Left renal cortex interstitium (tissue), 4 donors: Measurements from ENCODE around the gene HTT-AS. TPM values are rescaled to one million over a fixed set of nuclear protein-coding genes. Genes with fewer than 3 reads are reported as not detected.
"Not testable (repeated sequence)": the region's sequence is repeated elsewhere in the genome, so short reads cannot be mapped to it uniquely, and the experiment has no call there.

Experiments
- DNase-seq, 4 donors: peaks; one replicate each; pipeline ENCODE4 v3.0.0-alpha.2; 2013; ENCODE audit warnings: low read depth in 4 of 4, low spot score in 2 of 4, missing footprints in 1 of 4
- polyA plus RNA-seq, 4 donors: library from polyadenylated mRNA; unstranded; fragments of 120-200 nt; gene quantifications; one replicate each; pipeline ENCODE4 v1.2.1, GENCODE V29; 2013; ENCODE audit not compliant: insufficient read length in 4 of 4

Gene HTT-AS
- polyA plus RNA-seq: not detected

GRCh38 chr4:3074078-3074845 is at the start of gene HTT-AS, which contains the start of gene HTT:
Gene HTT-AS (minus strand): TSS chr4:3074538.
Gene HTT (plus strand): TSS chr4:3074681. CDS start chr4:3074826, 145 bp downstream.
- DNase-seq: peak; percentile 89 to 96 (median 93)

GRCh38 chr4:3123181-3123671 is 48.9 kb upstream of the HTT-AS start:
- DNase-seq: peak in 2 of 4 donors; percentile 13 to 21

GRCh38 chr4:3122081-3122563 is 47.8 kb upstream of the HTT-AS start:
- peak in 1 of 4 donors; percentile 15 for DNase-seq

- DNase-seq: no peak
Observed at GRCh38 chr4:3121596-3121995, 47.3 kb upstream of the HTT-AS start.

GRCh38 chr4:3121110-3121509 is 46.8 kb upstream of the HTT-AS start:
- no peak for DNase-seq

GRCh38 chr4:3119464-3119863 is 45.1 kb upstream of the HTT-AS start:
- DNase-seq: no peak

- DNase-seq: no peak
Observed at GRCh38 chr4:3118312-3118711, 44.0 kb upstream of the HTT-AS start.

- DNase-seq: no peak
Observed at GRCh38 chr4:3116955-3117354, 42.6 kb upstream of the HTT-AS start.

- no peak for DNase-seq
Observed at GRCh38 chr4:3115637-3116270, 41.4 kb upstream of the HTT-AS start.

GRCh38 chr4:3114377-3114776 is 40.0 kb upstream of the HTT-AS start:
- no peak for DNase-seq

- no peak for DNase-seq
Observed at GRCh38 chr4:3112609-3113469, 38.5 kb upstream of the HTT-AS start.

GRCh38 chr4:3112201-3112600 is 37.9 kb upstream of the HTT-AS start:
- DNase-seq: no peak

- no peak for DNase-seq
Observed at GRCh38 chr4:3111461-3111860, 37.1 kb upstream of the HTT-AS start.

- no peak for DNase-seq
Observed at GRCh38 chr4:3108211-3108610, 33.9 kb upstream of the HTT-AS start.

GRCh38 chr4:3107691-3108121 is 33.4 kb upstream of the HTT-AS start:
- DNase-seq: no peak

GRCh38 chr4:3107271-3107670 is 32.9 kb upstream of the HTT-AS start:
- DNase-seq: no peak

GRCh38 chr4:3106339-3107186 is 32.2 kb upstream of the HTT-AS start:
- peak in 3 of 4 donors; percentile 15 to 63 (median 34) for DNase-seq

- no peak for DNase-seq
Observed at GRCh38 chr4:3098346-3098745, 24.0 kb upstream of the HTT-AS start.

- DNase-seq: no peak
Observed at GRCh38 chr4:3096202-3096601, 21.9 kb upstream of the HTT-AS start.

- DNase-seq: not testable (repeated sequence)
Observed at GRCh38 chr4:3094701-3095100, 20.4 kb upstream of the HTT-AS start.
